GM12873 (cell line): Measurements from ENCODE around the gene BFAR.

ENCODE experiments used
- CTCF ChIP-seq: IDR thresholded peaks from 2 replicates; pipeline ENCODE4 v1.5.1; 2012; ENCODE audit warnings: low read depth, mild to moderate bottlenecking, moderate library complexity, low read length, control low read depth; ENCODE audit not compliant: insufficient read depth; ENCODE audit errors: missing control alignments

BFAR gene

GRCh38 chr16:14632693-14633569 lies at the start of gene BFAR:
BFAR (plus strand) TSS chr16:14632951; CDS start chr16:14644347, 11,396 bp downstream.
- no peak for TF ChIP-seq CTCF

DNA sequence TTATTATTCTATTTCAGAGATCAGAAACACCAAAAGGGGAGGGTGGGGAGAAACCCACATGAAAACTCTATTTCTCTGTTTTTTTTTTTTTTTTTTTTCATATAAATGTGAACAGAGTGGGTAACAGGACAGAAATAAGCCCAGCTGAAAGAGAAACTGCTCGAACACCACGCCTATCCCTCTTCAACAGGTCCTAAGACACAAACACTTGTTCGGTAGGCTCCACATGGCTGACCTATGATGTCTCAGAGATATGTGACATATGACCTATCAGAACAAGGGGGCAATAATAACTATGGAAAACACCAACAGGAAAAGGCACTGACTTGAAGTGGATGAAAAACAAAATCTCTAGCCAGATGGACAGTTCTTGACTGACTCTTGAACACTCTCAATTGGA lies 47.5 kb upstream of the BFAR start:
- TF ChIP-seq CTCF = no peak

DNA sequence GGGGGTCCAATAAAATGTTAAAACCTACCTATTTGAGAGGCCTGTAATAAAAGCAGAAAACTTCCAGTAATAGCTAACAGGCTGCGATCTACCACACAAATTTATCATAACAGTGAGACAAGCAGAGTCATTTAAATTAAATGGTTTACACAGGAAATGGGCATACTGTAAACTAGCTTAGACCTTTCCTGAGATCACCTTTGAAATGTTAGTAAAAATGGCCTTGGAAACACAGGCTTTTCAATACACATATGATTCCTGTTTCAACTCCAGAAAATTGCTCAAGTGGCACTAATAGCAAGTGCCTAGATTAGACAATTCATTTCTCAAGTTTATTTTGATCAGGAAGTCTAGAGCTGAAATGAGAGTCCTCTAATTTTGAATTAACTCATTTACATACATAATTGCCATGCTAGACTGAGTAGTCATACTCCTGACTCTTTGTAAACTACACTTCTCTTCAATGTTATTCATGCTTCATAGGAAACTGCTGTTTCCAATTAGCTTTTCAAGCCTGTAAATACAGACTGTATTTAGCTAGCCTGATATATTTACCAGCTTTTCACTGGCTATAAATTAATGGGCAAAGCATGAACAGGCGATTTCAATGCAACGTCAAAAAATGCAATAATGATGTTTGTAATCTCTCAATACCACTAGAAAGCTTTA lies 46.0 kb upstream of the BFAR start:
- TF ChIP-seq CTCF = no peak

- TF ChIP-seq CTCF = peak; percentile 46
Measured at GRCh38 chr16:14600164-14600563, 32.6 kb upstream of the BFAR start.

DNA sequence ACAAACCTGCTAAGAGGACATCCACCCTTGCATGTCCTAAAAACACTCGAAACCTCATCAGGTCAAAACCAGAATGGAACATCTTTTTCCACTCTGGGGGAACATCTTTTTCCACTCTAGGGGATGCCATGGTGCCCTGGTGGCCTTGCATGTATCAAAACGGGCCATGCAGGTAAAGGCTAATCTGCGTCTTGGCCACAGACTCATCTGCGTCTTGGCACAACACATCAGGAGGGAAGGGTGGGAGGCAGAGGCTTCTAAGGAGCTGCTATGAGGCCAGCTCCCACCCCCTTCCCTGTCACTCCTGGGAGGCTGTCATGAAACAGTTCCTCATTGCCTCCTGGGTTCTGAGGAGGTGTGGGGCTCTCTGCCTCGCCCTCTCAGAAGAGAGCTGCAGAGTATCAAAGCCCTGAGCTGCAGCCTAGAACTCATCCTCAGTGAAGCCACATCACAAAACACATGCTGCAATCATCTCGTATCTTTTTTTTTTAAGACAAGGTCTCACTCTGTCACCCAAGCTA lies 30.2 kb upstream of the BFAR start:
- TF ChIP-seq CTCF = no peak

DNA sequence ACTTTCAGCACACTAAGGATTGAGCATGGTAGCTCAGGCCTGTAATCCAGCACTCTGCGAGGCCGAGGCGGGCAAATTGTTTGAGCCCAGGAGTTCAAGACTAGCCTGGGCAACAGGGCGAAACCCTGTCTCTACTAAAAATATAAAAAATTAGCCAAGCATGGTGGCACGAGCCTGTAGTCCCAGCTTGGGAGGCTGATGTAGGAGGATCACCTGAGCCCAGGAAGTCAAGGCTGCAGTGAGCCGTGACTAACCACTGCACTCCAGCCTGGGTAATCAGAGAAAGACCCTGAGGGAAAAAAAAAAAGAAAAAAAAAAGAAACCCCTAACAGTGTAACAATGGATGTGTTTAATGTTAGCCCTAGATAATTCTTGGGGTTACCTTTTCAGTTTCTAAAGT lies 26.6 kb upstream of the BFAR start:
- TF ChIP-seq CTCF = no peak

GRCh38 chr16:14608111-14608566 lies 24.6 kb upstream of the BFAR start:
- no peak for TF ChIP-seq CTCF
